ENCODE data around the gene SLC35G6. TPM values are rescaled to one million over a fixed set of nuclear protein-coding genes. Genes with fewer than 3 reads are reported as not detected.

SLC35G6 gene
- total RNA-seq, 4 donors from 2014 or later: not detected

DNA sequence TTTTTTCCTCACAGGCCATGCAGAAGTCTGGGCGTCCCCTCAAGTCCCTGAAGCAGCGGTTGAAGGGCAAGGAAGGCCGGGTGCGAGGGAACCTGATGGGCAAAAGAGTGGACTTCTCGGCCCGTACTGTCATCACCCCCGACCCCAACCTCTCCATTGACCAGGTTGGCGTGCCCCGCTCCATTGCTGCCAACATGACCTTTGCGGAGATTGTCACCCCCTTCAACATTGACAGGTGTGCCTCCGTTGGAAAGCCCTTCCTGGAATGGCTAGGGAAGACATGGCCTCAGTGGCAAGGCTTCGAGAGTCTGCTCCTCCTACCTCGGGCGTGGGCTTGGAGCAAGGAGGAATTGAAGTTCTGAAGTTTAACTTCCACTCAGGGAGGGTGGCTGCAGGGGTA, 16.4 kb downstream of the SLC35G6 start:
- TF ChIP-seq, protein P1, sequence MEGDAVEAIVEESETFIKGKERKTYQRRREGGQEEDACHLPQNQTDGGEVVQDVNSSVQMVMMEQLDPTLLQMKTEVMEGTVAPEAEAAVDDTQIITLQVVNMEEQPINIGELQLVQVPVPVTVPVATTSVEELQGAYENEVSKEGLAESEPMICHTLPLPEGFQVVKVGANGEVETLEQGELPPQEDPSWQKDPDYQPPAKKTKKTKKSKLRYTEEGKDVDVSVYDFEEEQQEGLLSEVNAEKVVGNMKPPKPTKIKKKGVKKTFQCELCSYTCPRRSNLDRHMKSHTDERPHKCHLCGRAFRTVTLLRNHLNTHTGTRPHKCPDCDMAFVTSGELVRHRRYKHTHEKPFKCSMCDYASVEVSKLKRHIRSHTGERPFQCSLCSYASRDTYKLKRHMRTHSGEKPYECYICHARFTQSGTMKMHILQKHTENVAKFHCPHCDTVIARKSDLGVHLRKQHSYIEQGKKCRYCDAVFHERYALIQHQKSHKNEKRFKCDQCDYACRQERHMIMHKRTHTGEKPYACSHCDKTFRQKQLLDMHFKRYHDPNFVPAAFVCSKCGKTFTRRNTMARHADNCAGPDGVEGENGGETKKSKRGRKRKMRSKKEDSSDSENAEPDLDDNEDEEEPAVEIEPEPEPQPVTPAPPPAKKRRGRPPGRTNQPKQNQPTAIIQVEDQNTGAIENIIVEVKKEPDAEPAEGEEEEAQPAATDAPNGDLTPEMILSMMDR (IDR thresholded peaks at IDR 0.05; ENCODE audit: low read depth): no peak

DNA sequence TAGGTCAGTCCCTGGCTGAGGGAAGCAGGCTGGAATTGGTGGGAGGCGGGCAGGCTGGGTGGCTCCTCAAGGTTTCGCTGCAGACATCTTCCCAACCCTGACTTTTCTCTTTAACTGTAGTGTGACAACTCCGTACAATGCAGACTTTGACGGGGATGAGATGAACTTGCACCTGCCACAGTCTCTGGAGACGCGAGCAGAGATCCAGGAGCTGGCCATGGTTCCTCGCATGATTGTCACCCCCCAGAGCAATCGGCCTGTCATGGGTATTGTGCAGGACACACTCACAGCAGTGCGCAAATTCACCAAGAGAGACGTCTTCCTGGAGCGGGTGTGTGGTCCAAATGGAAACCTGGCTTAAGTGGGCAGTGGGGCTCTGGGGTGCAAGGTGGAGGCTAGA, 17.9 kb downstream of the SLC35G6 start:
- TF ChIP-seq, protein P1 (IDR thresholded peaks at IDR 0.05; ENCODE audit: low read depth): no peak

DNA sequence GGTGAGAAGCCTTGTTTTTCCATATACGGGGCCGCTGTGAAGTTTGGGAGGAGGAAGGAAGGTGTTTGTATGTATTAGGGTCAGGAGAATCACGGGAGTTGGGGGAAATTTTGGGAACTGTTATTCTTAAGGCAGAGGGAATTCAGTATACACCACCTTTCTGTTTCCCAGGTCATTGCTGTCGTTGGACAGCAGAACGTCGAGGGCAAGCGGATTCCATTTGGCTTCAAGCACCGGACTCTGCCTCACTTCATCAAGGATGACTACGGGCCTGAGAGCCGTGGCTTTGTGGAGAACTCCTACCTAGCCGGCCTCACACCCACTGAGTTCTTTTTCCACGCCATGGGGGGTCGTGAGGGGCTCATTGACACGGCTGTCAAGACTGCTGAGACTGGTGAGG, 20.5 kb downstream of the SLC35G6 start:
- TF ChIP-seq, protein P1 (IDR thresholded peaks at IDR 0.05; ENCODE audit: low read depth): no peak

DNA sequence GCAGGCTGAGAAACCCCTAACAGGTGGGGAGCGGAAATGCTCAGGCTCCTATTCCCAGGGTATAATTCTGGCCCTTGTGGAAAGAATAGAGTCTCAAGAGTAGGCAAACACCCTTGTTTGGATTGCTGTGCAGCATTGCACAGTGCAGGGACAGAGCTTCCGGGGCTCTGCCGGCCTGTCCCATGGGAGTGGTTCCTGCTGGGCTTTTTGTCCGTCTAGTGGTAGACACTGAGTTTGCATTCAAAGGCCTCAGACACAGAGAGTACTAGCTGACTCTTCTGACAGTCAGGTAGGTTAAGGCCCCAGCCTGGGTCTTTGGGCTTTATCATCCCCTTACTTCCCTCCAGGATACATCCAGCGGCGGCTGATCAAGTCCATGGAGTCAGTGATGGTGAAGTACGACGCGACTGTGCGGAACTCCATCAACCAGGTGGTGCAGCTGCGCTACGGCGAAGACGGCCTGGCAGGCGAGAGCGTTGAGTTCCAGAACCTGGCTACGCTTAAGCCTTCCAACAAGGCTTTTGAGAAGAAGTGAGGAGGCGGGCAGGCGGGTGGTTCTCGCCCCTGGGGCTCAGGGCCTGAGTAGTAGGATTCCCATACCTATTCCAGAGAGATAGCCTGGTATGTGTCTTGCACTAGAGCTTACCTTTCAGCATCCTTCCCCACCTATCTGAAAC, 21.1 kb downstream of the SLC35G6 start:
- TF ChIP-seq, protein P1 (IDR thresholded peaks at IDR 0.05; ENCODE audit: low read depth): no peak

DNA sequence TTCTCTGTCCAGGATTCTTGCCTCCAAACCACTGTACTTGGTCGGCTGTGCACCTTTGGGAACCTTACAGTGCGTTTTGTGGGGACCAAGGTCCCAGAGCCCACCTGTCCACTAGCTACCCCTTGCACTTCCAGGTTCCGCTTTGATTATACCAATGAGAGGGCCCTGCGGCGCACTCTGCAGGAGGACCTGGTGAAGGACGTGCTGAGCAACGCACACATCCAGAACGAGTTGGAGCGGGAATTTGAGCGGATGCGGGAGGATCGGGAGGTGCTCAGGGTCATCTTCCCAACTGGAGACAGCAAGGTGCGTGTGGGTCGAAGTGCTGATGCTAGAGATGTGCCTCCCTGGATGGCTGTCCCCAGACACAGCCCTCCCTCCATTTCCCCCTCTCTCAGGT, 21.7 kb downstream of the SLC35G6 start:
- TF ChIP-seq, protein P1 (IDR thresholded peaks at IDR 0.05; ENCODE audit: low read depth): no peak

DNA sequence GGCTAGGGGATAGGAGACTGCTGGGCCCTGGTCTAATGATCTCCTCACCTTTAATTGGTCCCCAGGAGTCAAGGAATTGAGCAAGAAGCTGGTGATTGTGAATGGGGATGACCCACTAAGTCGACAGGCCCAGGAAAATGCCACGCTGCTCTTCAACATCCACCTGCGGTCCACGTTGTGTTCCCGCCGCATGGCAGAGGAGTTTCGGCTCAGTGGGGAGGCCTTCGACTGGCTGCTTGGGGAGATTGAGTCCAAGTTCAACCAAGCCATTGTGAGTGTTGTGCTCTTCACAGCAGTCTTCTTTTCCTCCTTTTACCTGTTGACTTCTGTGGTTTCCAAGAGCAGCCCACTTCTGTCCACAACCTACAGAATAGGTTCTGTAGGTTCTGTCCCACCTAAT, 22.3 kb downstream of the SLC35G6 start:
- TF ChIP-seq, protein P1 (IDR thresholded peaks at IDR 0.05; ENCODE audit: low read depth): no peak

DNA sequence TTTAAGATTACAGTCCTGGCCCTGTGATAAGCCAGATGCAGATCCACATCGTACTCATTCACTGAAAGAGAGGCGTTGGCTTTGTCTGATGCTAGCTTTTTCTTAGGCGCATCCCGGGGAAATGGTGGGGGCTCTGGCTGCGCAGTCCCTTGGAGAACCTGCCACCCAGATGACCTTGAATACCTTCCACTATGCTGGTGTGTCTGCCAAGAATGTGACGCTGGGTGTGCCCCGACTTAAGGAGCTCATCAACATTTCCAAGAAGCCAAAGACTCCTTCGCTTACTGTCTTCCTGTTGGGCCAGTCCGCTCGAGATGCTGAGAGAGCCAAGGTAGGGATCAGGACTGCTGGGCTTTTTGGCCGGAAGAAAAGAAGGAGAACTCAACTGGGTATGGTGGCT, 26.9 kb downstream of the SLC35G6 start:
- TF ChIP-seq, protein P1 (IDR thresholded peaks at IDR 0.05; ENCODE audit: low read depth): no peak

Data from subcutaneous adipose tissue (tissue), 4 donors.